Muscle of leg (tissue), 16 donors: Measurements from ENCODE around the gene RNF103. TPM values are rescaled to one million over a fixed set of nuclear protein-coding genes. Genes with fewer than 3 reads are reported as not detected.
A peak's percentile ranks its signal among the peaks of the same experiment; 100 is the strongest.
"Not testable (repeated sequence)": the region's sequence is repeated elsewhere in the genome, so short reads cannot be mapped to it uniquely, and the experiment has no call there.

Source experiments
- DNase-seq: peaks from one replicate; pipeline ENCODE4 v3.0.0; 2013
- H3K27ac ChIP-seq: one replicate; pipeline ENCODE4 v1.5.1; 2013; ENCODE audit warnings: mild to moderate bottlenecking, low read length, control low read depth
- H3K27me3 ChIP-seq: one replicate; pipeline ENCODE4 v1.6.1; 2013; ENCODE audit warnings: low read length; ENCODE audit not compliant: control insufficient read depth, insufficient read depth
- H3K36me3 ChIP-seq: one replicate; pipeline ENCODE4 v1.6.1; 2013; ENCODE audit warnings: low read length; ENCODE audit not compliant: control insufficient read depth, insufficient read depth
- H3K4me1 ChIP-seq: one replicate; pipeline ENCODE4 v1.6.1; 2013; ENCODE audit warnings: low read length; ENCODE audit not compliant: control insufficient read depth, insufficient read depth
- H3K4me3 ChIP-seq: one replicate; pipeline ENCODE4 v1.5.1; 2013; ENCODE audit warnings: low read length, control low read depth
- H3K9me3 ChIP-seq: replicated peaks from 2 replicates; pipeline ENCODE4 v1.6.1; 2013; ENCODE audit warnings: low read depth, low read length; ENCODE audit not compliant: control insufficient read depth
- WGBS: methylation state at CpG from one replicate; pipeline ENCODE4 v1.1.5; 2013; ENCODE audit warnings: missing lambda C conversion rate; ENCODE audit not compliant: insufficient coverage; 5-methylcytosine and 5-hydroxymethylcytosine counted together
- long read RNA-seq, 11 donors: transcript quantifications; one replicate each; lab custom pipeline, GENCODE V29; 2026
- polyA plus RNA-seq, 8 donors: library from polyadenylated mRNA; unstranded; fragments of 120-200 nt; gene quantifications; one replicate each; pipeline versions ENCODE4 v1.2.1 to v1.2.3, GENCODE V29; 2013; ENCODE audit warnings: inconsistent platforms in 1 of 8, low replicate concordance in 1 of 8; ENCODE audit not compliant: insufficient read length in 8 of 8, insufficient read depth in 1 of 8
- total RNA-seq: library from RNA; stranded (reverse); fragments of 120-200 nt; gene quantifications from one replicate; pipeline ENCODE4 v1.2.4, GENCODE V29; 2013

RNF103 gene, protein sequence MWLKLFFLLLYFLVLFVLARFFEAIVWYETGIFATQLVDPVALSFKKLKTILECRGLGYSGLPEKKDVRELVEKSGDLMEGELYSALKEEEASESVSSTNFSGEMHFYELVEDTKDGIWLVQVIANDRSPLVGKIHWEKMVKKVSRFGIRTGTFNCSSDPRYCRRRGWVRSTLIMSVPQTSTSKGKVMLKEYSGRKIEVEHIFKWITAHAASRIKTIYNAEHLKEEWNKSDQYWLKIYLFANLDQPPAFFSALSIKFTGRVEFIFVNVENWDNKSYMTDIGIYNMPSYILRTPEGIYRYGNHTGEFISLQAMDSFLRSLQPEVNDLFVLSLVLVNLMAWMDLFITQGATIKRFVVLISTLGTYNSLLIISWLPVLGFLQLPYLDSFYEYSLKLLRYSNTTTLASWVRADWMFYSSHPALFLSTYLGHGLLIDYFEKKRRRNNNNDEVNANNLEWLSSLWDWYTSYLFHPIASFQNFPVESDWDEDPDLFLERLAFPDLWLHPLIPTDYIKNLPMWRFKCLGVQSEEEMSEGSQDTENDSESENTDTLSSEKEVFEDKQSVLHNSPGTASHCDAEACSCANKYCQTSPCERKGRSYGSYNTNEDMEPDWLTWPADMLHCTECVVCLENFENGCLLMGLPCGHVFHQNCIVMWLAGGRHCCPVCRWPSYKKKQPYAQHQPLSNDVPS
- total RNA-seq = 19.7 TPM
- 10 to 100 TPM; 23.3 to 35.2 (median 30.1) TPM for polyA plus RNA-seq
- long read RNA-seq, donor 1, full-length matches to known transcripts = 3 of 3 reads
- long read RNA-seq, donor 1, partial matches to known transcripts = 0 of 3 reads
- long read RNA-seq, donor 1, other reads (novel, unspliced or antisense) = 0 of 3 reads
- long read RNA-seq, donor 2, partial matches to known transcripts = 0 of 2 reads
- long read RNA-seq, donor 2, other reads (novel, unspliced or antisense) = 0 of 2 reads
- long read RNA-seq, donor 3, full-length matches to known transcripts = 11 of 11 reads
- long read RNA-seq, donor 3, partial matches to known transcripts = 0 of 11 reads
- long read RNA-seq, donor 3, other reads (novel, unspliced or antisense) = 0 of 11 reads
- long read RNA-seq, donor 4, transcript RNF103-201 (4 exons, 3,477 nt) = major isoform, 8 of 17 reads
- long read RNA-seq, donor 4, partial matches to known transcripts = 9 of 17 reads
- long read RNA-seq, donor 4, other reads (novel, unspliced or antisense) = 0 of 17 reads
- long read RNA-seq, donor 5, transcript RNF103-201 (4 exons, 3,477 nt) = major isoform, 16 of 16 reads
- long read RNA-seq, donor 5, partial matches to known transcripts = 0 of 16 reads
- long read RNA-seq, donor 5, other reads (novel, unspliced or antisense) = 0 of 16 reads
- long read RNA-seq, donor 6, full-length matches to known transcripts = 23 of 23 reads
- long read RNA-seq, donor 6, partial matches to known transcripts = 0 of 23 reads
- long read RNA-seq, donor 6, other reads (novel, unspliced or antisense) = 0 of 23 reads
- long read RNA-seq, donor 7, transcript RNF103-201 (4 exons, 3,477 nt) = major isoform, 11 of 11 reads
- long read RNA-seq, donor 7, partial matches to known transcripts = 0 of 11 reads
- long read RNA-seq, donor 7, other reads (novel, unspliced or antisense) = 0 of 11 reads
- long read RNA-seq, donor 8, transcript RNF103-201 (4 exons, 3,477 nt) = major isoform, 5 of 5 reads
- long read RNA-seq, donor 8, partial matches to known transcripts = 0 of 5 reads
- long read RNA-seq, donor 8, other reads (novel, unspliced or antisense) = 0 of 5 reads
- long read RNA-seq, donor 9, full-length matches to known transcripts = 5 of 5 reads
- long read RNA-seq, donor 9, partial matches to known transcripts = 0 of 5 reads
- long read RNA-seq, donor 9, other reads (novel, unspliced or antisense) = 0 of 5 reads
- long read RNA-seq, donor 10, transcript RNF103-201 (4 exons, 3,477 nt) = major isoform, 10 of 10 reads
- long read RNA-seq, donor 10, partial matches to known transcripts = 0 of 10 reads
- long read RNA-seq, donor 10, other reads (novel, unspliced or antisense) = 0 of 10 reads
- long read RNA-seq, donor 11, full-length matches to known transcripts = 4 of 4 reads
- long read RNA-seq, donor 11, partial matches to known transcripts = 0 of 4 reads
- long read RNA-seq, donor 11, other reads (novel, unspliced or antisense) = 0 of 4 reads

DNA sequence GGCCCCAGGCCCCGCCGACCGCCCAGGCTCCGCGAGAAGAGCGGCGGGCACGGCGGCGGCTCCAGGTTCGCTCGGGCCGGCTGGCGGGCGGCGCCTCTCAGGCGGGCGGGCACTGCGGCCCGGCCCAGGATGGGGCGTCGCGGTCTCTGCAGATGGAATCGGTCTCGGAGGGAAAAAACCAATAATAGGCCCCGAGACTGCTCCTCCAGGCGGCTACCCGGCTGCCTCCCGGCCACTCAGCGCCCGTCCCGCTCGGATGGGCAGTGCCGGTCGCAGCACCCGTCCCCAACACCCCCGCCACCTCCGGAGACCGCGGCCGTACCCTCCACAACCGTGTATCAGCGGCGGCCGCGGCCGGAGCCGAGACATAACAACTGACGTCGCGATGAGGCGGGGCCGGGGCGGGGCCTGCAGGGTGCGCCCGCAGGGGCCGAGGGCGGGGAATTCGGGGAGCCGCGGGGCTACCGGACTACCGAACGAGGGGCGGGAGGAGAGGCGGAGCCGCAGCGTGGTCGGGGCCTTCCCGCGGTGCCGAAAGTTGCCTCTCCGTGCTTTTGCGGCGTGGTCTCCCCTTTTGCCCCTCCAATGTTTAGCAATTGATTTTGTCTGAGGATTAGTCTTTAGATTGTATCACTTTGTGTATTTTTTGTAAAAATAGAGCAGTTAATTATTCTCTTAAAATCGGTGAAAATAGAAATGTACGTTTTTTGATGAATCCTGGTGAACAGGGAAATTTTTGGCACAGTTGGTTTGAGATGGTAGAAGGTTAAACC is at the start of gene RNF103:
Gene RNF103, minus strand, starts transcription at position 372 of the 773 bp plus-strand sequence. CDS start 979 bp downstream, outside the sequence.
- under 1% methylated on average over 70 of the region's 77 CpGs for WGBS
- peaks cover 5% of the 10 kb centered on the region for H3K4me1 ChIP-seq
- no peaks in the 10 kb centered on the region for H3K27me3 ChIP-seq
- DNase-seq = peak; percentile 98
- H3K27ac ChIP-seq = peak within 1 kb of the TSS; percentile 99
- H3K9me3 ChIP-seq = no peaks in the 10 kb centered on the region
- peaks cover 7% of the 10 kb centered on the region for H3K36me3 ChIP-seq
- H3K4me3 ChIP-seq = peak within 1 kb of the TSS; percentile 88

- no peak for DNase-seq
- H3K36me3 ChIP-seq = no peaks in the 10 kb centered on the region
- no peak overlapping the region for H3K27ac ChIP-seq
- H3K9me3 ChIP-seq = no peaks in the 10 kb centered on the region
- H3K4me1 ChIP-seq = peaks cover 2% of the 10 kb centered on the region
- WGBS = 71% methylated on average over 1 of the region's 1 CpG
- H3K27me3 ChIP-seq = no peaks in the 10 kb centered on the region
- no peak overlapping the region for H3K4me3 ChIP-seq
Measured at GRCh38 chr2:86673011-86673410, 49.3 kb upstream of the RNF103 start.

GRCh38 chr2:86672027-86672545 is 48.4 kb upstream of the RNF103 start:
- Histone ChIP-seq H3K9me3 (no peaks in the 10 kb centered on the region), H3K27ac (no peak overlapping the region), H3K4me3 (no peak overlapping the region), H3K36me3 (no peaks in the 10 kb centered on the region), H3K27me3 (no peaks in the 10 kb centered on the region), H3K4me1 (peaks cover 2% of the 10 kb centered on the region)
- no CpG with 5 or more reads among the region's 3 CpGs for WGBS
- no peak for DNase-seq

- H3K4me3 ChIP-seq = no peak overlapping the region
- H3K27ac ChIP-seq = no peak overlapping the region
- peak; percentile 20 for DNase-seq
- no peaks in the 10 kb centered on the region for H3K36me3 ChIP-seq
- no peaks in the 10 kb centered on the region for H3K27me3 ChIP-seq
- 76% methylated on average over 3 of the region's 5 CpGs for WGBS
- no peaks in the 10 kb centered on the region for H3K9me3 ChIP-seq
- peaks cover 2% of the 10 kb centered on the region for H3K4me1 ChIP-seq
Measured at GRCh38 chr2:86671337-86671981, 47.8 kb upstream of the RNF103 start.

- H3K4me1 ChIP-seq, H3K4me3 ChIP-seq, H3K27me3 ChIP-seq, H3K27ac ChIP-seq, H3K9me3 ChIP-seq, H3K36me3 ChIP-seq, DNase-seq: not testable (repeated sequence)
- WGBS = no CpG with 5 or more reads among the region's 5 CpGs
Measured at GRCh38 chr2:86669323-86669722, 45.7 kb upstream of the RNF103 start.

DNA sequence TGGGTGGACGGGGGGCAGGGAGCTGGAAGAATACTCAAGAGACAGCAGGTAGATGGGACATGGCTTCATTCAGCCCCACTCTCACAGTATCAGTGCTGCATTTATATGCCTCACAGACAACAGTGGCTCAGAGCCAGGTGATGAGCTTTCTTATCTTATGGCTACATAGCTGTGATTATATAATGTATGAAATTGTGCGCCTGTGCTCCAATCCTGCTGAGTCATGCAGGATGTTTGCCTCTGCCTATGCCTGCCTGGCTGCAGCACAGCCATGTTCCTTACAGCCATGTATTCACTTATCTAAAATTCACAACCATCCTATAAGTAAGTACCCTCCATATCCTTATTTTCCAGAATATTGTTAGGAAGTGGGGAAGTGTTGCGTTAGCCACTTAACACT is 37.7 kb upstream of the RNF103 start:
- Histone ChIP-seq H3K9me3 (peaks cover 7% of the 10 kb centered on the region), H3K4me1 (no peaks in the 10 kb centered on the region), H3K4me3 (no peak overlapping the region), H3K27me3 (no peaks in the 10 kb centered on the region), H3K36me3 (no peaks in the 10 kb centered on the region), H3K27ac (no peak overlapping the region)
- DNase-seq = no peak
- WGBS = no CpG with 5 or more reads among the region's 3 CpGs

GRCh38 chr2:86650188-86650587 is 26.5 kb upstream of the RNF103 start:
- no peak overlapping the region for H3K27ac ChIP-seq
- no peaks in the 10 kb centered on the region for H3K4me1 ChIP-seq
- no peaks in the 10 kb centered on the region for H3K27me3 ChIP-seq
- H3K9me3 ChIP-seq = peaks cover 3% of the 10 kb centered on the region
- no peak overlapping the region for H3K4me3 ChIP-seq
- no peak for DNase-seq
- H3K36me3 ChIP-seq = no peaks in the 10 kb centered on the region
